ENCODE results near the gene TSPAN14.

The TSPAN14 gene

DNA sequence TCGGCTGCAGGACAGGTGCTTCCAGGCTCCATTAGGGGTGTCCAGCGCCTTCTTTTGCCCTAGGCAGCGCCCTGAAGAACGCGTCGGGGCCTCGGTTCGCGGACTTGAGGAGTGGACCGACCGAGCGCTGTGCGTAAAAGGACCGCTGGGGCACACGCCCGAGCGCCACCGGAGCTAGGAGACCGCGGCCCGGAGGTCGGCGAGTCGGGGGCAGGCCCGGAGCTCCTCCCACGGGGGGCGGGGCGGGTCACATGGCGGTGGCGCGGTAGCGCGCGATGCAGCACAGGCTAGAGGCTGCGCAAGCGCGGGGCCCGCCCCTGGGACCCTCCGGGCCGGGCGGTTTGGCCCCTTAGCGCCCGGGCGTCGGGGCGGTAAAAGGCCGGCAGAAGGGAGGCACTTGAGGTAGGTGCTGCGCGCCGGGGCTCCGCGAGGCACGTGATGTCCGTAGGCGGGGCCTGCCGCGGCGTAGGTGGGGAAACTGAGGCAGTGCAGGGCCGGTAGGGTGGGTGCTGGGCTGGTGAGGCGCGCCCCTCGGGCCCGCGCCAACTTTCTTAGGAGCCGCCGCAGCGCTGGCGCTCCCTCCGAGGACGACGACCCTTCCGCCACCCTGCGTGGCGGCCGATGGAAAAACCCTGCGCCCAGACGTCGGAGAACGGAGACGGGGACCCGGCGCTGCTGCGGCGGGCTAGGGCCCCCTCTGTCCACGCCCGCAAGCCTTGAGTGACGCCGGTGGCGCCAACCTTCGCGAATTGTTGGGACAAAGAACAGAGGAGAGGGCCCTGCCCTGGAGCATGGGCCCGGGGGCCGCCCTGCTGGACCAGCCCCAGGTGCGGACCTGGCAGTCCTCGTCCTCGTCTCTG, 45.6 kb upstream of the TSPAN14 start, which contains the start of gene PRXL2A:
Gene PRXL2A, plus strand, starts transcription at position 310 of the 860 bp plus-strand sequence. CDS start 11,917 bp downstream, outside the sequence.
- TF ChIP-seq CTCF (IDR thresholded peaks at IDR 0.05; ENCODE audit: poor library complexity, severe bottlenecking), result no peak
- Histone ChIP-seq H3K27me3 (ENCODE audit: insufficient read depth, poor library complexity, severe bottlenecking) (no peaks in the 10 kb centered on the region), H3K36me3 (ENCODE audit: low read depth) (no peaks in the 10 kb centered on the region), H3K27ac (ENCODE audit: poor library complexity, severe bottlenecking) (no peak within 1 kb of the TSS), H3K9me3 (ENCODE audit: severe bottlenecking) (no peaks in the 10 kb centered on the region), H3K4me3 (ENCODE audit: severe bottlenecking) (peak within 1 kb of the TSS; percentile 50), H3K4me1 (ENCODE audit: insufficient read depth, poor library complexity, severe bottlenecking) (peaks cover 30% of the 10 kb centered on the region)
- ATAC-seq (ENCODE audit: low read depth), result peak; percentile 80
- DNase-seq (ENCODE audit: low spot score), result no peak

DNA sequence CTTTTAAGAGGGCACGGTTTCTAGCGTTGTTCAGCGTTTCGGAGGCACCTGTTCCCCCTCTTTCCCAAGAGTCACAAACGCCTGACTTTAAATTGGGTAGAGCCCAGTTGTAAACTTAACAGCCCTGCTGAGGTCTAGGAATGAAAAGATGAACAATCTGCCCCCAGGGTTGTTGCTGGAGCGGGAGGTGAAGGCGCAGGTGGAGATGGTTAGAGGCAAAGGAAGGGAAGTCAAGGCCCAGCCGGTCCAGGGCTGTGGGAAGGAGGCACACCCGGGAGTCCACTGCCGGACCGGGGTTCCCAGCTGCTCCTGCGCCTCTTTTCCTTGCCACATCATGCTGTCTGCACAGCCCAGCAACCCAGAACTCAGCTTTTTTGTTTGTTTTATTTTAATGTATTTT, 45.0 kb upstream of the TSPAN14 start:
- no peak for ATAC-seq (ENCODE audit: low read depth)

GRCh38 chr10:80410122-80410521, 44.0 kb upstream of the TSPAN14 start:
- H3K27me3 ChIP-seq (ENCODE audit: insufficient read depth, poor library complexity, severe bottlenecking), result no peaks in the 10 kb centered on the region
- no peak for ATAC-seq (ENCODE audit: low read depth)
- no peak overlapping the region for H3K4me3 ChIP-seq (ENCODE audit: severe bottlenecking)
- H3K27ac ChIP-seq (ENCODE audit: poor library complexity, severe bottlenecking), result no peak overlapping the region
- no peak for DNase-seq (ENCODE audit: low spot score)
- peaks cover 39% of the 10 kb centered on the region for H3K4me1 ChIP-seq (ENCODE audit: insufficient read depth, poor library complexity, severe bottlenecking)
- H3K9me3 ChIP-seq (ENCODE audit: severe bottlenecking), result no peaks in the 10 kb centered on the region
- H3K36me3 ChIP-seq (ENCODE audit: low read depth), result no peaks in the 10 kb centered on the region
- TF ChIP-seq CTCF (IDR thresholded peaks at IDR 0.05; ENCODE audit: poor library complexity, severe bottlenecking), result no peak

More for the DNA sequence above, 45.0 kb upstream of the TSPAN14 start:
- Histone ChIP-seq H3K27me3 (ENCODE audit: insufficient read depth, poor library complexity, severe bottlenecking) (no peaks in the 10 kb centered on the region), H3K4me1 (ENCODE audit: insufficient read depth, poor library complexity, severe bottlenecking) (peaks cover 36% of the 10 kb centered on the region), H3K27ac (ENCODE audit: poor library complexity, severe bottlenecking) (no peak overlapping the region), H3K36me3 (ENCODE audit: low read depth) (no peaks in the 10 kb centered on the region), H3K9me3 (ENCODE audit: severe bottlenecking) (no peaks in the 10 kb centered on the region), H3K4me3 (ENCODE audit: severe bottlenecking) (peak overlapping the region; percentile 50)
- no peak for DNase-seq (ENCODE audit: low spot score)
- TF ChIP-seq CTCF (IDR thresholded peaks at IDR 0.05; ENCODE audit: poor library complexity, severe bottlenecking), result no peak

- H3K36me3 ChIP-seq (ENCODE audit: low read depth), result no peaks in the 10 kb centered on the region
- ATAC-seq (ENCODE audit: low read depth) (no peak), DNase-seq (ENCODE audit: low spot score) (no peak)
- H3K27ac ChIP-seq (ENCODE audit: poor library complexity, severe bottlenecking), result peak overlapping the region; percentile 26
- peaks cover 39% of the 10 kb centered on the region for H3K4me1 ChIP-seq (ENCODE audit: insufficient read depth, poor library complexity, severe bottlenecking)
- TF ChIP-seq CTCF (IDR thresholded peaks at IDR 0.05; ENCODE audit: poor library complexity, severe bottlenecking), result no peak
- no peak overlapping the region for H3K4me3 ChIP-seq (ENCODE audit: severe bottlenecking)
- no peaks in the 10 kb centered on the region for H3K27me3 ChIP-seq (ENCODE audit: insufficient read depth, poor library complexity, severe bottlenecking)
- no peaks in the 10 kb centered on the region for H3K9me3 ChIP-seq (ENCODE audit: severe bottlenecking)
Observed at GRCh38 chr10:80410578-80411145, 43.4 kb upstream of the TSPAN14 start.
